Hypothalamus (tissue), 51 donors: Measurements from ENCODE around the gene RER1.
A peak's percentile ranks its signal among the peaks of the same experiment; 100 is the strongest.

Source experiments
- DNase-seq, 51 donors: peaks; one replicate each; lab custom pipeline; 2025; lab: John Stamatoyannopoulos, UW

The RER1 gene, protein sequence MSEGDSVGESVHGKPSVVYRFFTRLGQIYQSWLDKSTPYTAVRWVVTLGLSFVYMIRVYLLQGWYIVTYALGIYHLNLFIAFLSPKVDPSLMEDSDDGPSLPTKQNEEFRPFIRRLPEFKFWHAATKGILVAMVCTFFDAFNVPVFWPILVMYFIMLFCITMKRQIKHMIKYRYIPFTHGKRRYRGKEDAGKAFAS

DNA sequence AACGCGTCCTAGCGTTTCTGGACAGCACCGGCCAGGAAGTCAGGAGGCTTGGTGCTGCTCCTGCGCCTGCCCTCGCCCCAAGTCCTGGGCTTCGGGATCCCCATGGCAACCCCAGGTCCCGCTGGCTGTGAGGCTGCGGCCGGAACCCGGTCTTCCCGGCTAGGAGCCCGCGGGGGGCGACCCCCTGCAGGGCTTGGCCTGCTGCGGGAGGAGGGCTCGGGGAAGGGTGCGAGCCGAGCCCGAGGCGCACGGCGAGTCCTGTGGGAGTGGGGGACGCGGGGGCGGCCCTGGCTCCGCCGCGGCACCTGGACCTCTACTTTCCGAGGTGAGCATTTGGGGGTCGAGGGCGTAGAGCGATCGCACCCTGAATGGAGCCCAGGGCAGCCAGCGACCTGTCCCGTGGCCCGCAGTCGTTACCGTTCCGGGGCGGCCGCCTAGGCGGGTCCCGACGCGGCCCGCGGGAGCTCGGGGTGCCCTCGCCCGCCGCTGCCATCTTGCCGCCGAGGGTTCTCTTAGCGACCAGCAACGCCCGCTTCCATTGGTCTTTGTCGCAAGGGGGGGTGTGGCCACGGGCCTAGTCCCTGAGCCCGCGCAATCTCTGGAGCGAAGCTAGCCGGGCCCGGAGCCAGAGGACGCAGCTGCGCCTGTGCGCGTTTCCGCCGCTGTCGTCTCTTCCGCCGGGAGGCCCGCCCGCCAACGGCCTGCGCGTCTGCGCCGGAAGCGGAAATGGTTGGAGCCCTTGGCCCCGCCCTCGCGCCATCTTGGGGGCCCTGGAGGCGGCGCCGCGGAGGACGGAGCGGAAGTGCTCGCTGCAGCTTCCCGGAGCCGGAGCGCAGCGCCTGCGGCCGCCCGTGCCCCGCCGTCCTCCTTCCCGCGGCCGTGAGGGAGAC is at the start of gene RER1, which contains the start of gene MORN1:
Gene RER1 (plus strand): TSS at position 801 of the 890 bp plus-strand sequence. CDS start 3,950 bp downstream, outside the sequence.
Gene MORN1 (minus strand): TSS at position 514 of the 890 bp plus-strand sequence. CDS start 21 bp downstream, at position 493.
- DNase-seq = peak; percentile 68 to 99 (median 98)

GRCh38 chr1:2342384-2343022 is 49.1 kb upstream of the RER1 start:
- no peak for DNase-seq

- DNase-seq = peak in 3 of 51 donors; percentile 4 to 35 (median 24)
Observed at GRCh38 chr1:2343023-2343935, 48.4 kb upstream of the RER1 start.

GRCh38 chr1:2344121-2344681 is 47.4 kb upstream of the RER1 start:
- no peak for DNase-seq

- DNase-seq = no peak
Observed at GRCh38 chr1:2344744-2345296, 46.8 kb upstream of the RER1 start.

DNA sequence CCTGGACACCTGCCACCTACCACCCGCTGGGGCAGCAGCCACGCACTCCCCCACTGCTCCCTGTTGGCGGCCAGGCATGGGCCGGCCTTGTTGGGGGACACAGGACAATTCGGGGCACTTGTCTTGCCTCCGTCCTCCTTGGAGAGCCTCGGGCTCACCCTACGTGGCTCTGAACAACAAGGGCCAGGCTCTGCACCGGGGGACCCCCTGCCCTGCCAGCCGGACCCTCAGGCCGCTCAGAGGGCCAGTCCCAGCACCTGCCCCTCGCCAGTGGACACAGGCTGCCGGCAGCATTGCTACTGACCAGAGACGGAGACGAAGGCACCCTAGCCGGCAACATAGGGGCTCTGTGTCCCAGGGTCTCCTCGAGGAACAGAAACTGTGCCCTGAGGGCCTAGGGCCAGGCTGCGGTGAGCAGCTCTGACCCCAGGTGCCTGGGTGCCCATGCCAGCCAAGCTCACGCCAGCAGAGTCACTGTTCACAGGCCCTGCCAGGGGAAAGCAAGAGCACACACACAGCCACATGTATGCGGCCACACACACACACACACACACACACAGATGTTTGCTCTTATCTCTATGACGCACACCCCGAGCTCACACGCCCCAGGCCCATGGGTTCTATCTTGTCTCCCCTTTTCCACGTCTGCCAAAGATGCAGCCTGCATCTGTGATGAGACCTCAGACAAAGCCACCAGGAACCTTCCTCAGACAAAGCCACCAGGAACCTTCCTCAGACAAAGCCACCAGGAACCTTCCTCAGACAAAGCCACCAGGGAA is 46.2 kb upstream of the RER1 start:
- no peak for DNase-seq

DNA sequence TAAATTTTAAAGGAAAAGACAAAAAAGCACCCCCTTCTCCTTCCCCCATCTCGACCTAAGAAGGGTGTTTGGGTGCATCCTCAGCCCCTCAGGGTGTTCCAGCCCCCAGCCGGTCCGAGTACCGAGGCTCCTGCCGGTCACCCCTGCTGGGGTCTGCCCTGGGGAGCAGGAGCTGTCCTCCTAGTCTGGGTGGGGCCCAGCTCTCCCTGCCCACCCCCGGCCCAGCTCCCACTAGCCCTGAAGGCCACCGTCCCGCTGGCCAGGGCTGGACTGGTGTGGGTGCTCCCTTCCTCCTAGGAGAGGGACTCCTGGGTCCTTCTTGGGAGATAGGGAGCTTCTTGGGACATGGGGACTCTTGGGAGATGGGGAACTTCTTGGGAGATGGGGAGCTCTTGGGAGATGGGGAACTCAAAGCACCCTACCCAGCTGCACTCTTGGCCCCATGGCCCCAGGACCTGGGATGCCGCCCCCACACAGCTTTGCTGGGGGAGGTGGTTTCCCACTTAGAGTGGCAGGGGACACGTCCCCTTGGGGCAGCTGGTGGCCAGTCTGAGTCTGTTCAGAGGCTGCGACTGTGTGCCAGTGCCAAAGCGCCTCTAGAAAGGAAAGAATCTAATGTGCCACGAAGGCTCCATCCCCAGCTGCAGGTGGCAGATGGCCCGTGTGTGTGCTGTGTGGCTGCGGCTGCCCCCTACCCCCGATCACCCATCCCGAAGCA is 44.8 kb upstream of the RER1 start:
- no peak for DNase-seq

GRCh38 chr1:2347409-2347785 is 44.2 kb upstream of the RER1 start:
- no peak for DNase-seq

DNA sequence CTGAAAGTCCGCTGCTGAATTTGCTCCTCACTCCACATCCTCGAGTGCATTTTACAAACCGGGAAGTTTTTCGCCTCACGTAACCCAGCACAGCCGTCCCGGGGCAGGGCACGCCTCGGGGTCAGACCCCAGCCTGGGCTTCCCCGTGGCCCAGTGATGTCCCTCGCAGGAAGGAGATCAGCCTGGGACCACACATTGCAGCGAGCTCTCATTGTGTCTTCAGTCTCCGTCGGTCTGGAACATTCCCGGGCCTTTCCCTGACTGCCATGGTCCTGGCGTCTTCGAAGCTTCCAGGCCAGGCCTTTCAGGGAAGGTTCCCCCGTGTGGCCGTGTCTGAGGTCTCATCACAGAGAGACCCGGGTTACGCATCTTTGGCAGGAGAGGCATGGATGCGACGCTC is 43.7 kb upstream of the RER1 start:
- DNase-seq = no peak

DNA sequence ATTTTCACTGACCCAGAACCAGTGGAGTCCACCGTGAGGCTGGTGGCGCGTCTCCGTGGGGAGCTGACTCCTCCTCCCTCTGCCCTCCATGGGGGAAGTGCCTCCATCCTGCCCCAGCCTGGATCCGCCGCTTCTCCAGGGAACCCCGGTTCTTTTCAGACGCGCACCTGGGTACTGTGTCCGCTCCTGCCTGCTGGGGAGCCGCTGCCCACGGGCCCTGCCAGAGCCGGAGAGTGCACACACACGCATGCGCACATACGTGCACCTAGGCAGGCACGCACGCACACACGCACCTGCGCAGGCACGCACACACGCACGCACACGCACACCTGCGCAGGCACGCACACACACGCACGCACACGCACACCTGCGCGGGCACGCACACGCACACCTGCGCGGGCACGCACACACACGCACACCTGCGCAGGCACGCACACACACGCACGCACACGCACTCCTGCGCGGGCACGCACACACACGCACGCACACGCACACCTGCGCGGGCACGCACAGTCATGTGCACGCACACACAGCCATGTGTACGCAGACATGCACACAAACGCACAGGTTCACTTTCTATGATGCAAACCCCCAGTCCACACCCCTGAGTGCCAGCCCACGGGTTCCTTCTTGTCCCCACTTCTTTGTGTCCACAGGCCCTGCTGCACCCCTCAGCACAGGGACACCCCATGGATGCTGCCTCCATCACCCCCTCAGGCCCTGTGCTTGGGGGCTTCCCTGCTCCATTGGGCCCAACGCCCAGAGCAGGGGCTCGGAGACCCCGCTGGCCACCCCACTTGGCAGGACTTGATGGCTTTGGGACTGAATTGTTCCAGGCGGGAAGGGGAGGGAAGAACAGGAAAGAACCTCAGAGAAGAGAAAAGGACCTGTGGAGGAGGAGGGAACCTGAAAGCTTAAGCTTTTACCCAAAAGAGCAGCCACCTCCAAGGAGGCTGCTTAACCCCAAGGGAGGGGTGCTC is 43.0 kb upstream of the RER1 start:
- no peak for DNase-seq

DNA sequence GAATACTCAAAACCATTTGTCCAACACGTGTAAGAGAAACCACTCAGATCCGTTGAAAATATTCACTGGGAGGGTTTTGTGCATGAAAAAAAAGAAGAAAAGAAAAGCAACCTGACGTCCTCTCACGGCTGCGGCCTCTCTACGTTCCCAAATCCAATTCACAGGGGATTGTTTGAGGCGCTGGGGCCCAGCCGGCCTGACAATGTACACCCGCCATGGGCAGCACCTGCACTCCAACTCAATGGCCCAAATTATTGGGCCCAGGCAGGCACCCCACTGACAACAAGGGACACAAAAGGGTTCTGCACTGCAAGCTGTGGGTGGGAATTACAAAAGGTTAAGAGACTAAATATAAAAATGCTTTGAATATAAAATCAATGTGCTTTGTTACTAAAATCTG is 41.8 kb upstream of the RER1 start:
- no peak for DNase-seq

GRCh38 chr1:2350501-2350900 is 41.1 kb upstream of the RER1 start:
- no peak for DNase-seq

DNA sequence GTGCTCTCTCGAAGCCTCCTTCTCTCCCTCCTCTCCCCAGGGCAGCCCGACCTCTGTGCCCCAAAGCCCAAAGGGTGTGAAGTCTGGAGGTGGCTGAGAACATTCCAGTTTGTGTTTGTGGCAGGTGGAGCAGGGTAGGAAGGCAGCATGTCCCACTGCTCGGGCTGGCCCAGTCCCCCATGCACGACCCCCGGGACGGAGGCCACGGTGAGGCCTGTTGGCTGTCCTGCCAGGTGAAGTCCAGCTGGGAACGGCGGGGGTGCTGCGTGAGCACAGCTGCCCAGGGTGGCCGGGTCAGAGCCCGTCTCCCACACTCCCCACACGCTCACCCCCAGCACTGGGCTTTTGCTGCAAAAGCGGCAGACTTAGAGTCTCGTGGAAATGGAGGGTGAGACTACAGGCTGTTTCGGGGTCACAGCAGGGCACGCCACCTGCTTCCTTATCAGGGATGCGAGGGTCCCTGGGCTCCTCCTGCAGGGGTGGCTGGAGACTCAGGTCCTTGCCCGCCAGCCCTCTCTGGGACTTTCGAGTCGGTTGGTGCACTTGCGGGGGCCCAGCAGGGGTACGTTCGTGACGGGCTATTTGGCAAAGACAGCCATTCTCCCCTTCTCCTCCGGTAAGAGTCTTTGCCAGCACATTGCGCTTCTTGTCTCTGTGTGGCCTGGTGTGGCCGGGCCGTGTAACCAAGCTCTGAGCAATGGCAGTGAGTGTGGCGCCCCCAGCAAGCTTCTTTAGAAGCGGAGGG is 40.6 kb upstream of the RER1 start:
- no peak for DNase-seq

DNA sequence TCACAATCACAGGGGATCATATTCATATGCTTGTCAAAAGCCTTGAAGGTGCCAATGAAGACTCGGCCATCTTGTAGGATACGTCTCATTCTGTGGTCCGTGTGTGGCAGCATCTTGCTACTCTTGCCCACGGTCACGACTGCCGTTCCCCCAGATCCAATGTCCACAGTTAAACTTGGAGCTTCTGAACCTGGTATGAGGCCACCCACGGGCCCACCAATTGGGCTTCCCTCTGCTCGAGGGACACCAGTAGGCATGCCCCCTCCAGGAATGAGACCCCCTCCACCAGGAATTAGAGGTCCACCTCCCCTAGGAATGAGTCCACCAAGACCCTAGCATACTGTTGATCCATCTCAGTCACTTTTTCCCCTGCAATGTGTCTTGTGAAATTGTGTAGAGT is 39.9 kb upstream of the RER1 start:
- no peak for DNase-seq

GRCh38 chr1:2352341-2352896 is 39.2 kb upstream of the RER1 start:
- DNase-seq = no peak
